Parathyroid adenoma (tissue), 2 donors: Measurements from ENCODE around the gene FAM219B.
"Not testable (repeated sequence)": the region's sequence is repeated elsewhere in the genome, so short reads cannot be mapped to it uniquely, and the experiment has no call there.

ENCODE experiments used
- H2AFZ ChIP-seq: fragments of 300-600 bp; sonication (generic); one replicate; pipeline ENCODE4 v1.7.0; 2017; ENCODE audit warnings: antibody characterized with exemption, mild to moderate bottlenecking
- H3K27ac ChIP-seq: fragments of 300-600 bp; sonication (generic); one replicate; pipeline ENCODE4 v1.7.0; 2017
- H3K27me3 ChIP-seq: fragments of 300-600 bp; sonication (generic); one replicate; pipeline ENCODE4 v1.7.0; 2017; ENCODE audit warnings: low read length; ENCODE audit not compliant: control insufficient read depth, insufficient read depth
- H3K36me3 ChIP-seq: fragments of 300-600 bp; sonication (generic); one replicate; pipeline ENCODE4 v1.7.0; 2017; ENCODE audit warnings: low read length; ENCODE audit not compliant: control insufficient read depth, insufficient read depth
- H3K4me1 ChIP-seq: fragments of 300-600 bp; sonication (generic); one replicate; pipeline ENCODE4 v1.7.0; 2017; ENCODE audit warnings: control low read depth
- H3K4me2 ChIP-seq: fragments of 300-600 bp; sonication (generic); one replicate; pipeline ENCODE4 v1.7.0; 2017; ENCODE audit warnings: low read length
- H3K4me3 ChIP-seq: fragments of 300-600 bp; sonication (generic); one replicate; pipeline ENCODE4 v1.7.0; 2017; ENCODE audit warnings: low read depth, low read length
- H3K79me2 ChIP-seq: fragments of 300-600 bp; sonication (generic); one replicate; pipeline ENCODE4 v1.7.0; 2017; ENCODE audit warnings: control low read depth
- H3K9ac ChIP-seq: fragments of 300-600 bp; sonication (generic); one replicate; pipeline ENCODE4 v1.7.0; 2017; ENCODE audit warnings: mild to moderate bottlenecking
- H3K9me3 ChIP-seq: fragments of 300-600 bp; sonication (generic); one replicate; pipeline ENCODE4 v1.7.0; 2017; ENCODE audit warnings: low read length; ENCODE audit not compliant: control insufficient read depth
- TF ChIP-seq, protein P1 (sequence below): fragments of 300-600 bp; sonication (generic); IDR thresholded peaks from one replicate; pipeline ENCODE4 v1.7.0; 2017; ENCODE audit warnings: antibody characterized with exemption, mild to moderate bottlenecking
- donor health status: primary hyperparathyroidism.

FAM219B gene

DNA sequence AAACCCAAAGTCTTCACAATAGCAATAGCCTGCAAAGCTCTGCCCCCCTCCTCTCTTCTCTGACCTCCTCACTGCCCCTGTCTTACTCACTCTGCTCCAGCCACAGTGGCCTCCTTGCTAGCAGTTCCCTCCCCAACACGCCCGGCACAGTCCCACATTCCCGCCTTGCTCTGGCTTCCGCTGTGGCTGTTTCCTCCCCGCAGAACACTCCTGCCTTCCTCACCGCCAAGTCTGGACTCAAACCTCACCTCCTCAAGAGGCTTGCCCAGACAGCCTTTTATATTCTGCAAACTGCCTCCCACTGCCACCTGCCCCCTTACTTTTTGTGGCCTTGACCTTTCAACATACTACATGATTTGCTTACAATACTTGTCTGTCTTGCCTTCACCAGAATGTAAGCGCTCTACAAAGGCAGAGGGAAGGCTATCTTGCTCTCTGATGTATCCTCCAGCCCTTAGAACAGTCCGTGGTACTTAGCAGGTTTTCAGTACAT lies 17.2 kb downstream of the FAM219B start:
- H3K4me1 ChIP-seq, result no peaks in the 10 kb centered on the region
- H3K9ac ChIP-seq, result no peak overlapping the region
- no peaks in the 10 kb centered on the region for H3K79me2 ChIP-seq
- H3K4me3 ChIP-seq, result peak overlapping the region; percentile 78
- H3K27ac ChIP-seq, result peak overlapping the region; percentile 54
- H3K4me2 ChIP-seq, result peak overlapping the region; percentile 85
- no peaks in the 10 kb centered on the region for H3K36me3 ChIP-seq
- H2AFZ ChIP-seq, result peak overlapping the region; percentile 90
- no peaks in the 10 kb centered on the region for H3K9me3 ChIP-seq
- TF ChIP-seq, protein P1, sequence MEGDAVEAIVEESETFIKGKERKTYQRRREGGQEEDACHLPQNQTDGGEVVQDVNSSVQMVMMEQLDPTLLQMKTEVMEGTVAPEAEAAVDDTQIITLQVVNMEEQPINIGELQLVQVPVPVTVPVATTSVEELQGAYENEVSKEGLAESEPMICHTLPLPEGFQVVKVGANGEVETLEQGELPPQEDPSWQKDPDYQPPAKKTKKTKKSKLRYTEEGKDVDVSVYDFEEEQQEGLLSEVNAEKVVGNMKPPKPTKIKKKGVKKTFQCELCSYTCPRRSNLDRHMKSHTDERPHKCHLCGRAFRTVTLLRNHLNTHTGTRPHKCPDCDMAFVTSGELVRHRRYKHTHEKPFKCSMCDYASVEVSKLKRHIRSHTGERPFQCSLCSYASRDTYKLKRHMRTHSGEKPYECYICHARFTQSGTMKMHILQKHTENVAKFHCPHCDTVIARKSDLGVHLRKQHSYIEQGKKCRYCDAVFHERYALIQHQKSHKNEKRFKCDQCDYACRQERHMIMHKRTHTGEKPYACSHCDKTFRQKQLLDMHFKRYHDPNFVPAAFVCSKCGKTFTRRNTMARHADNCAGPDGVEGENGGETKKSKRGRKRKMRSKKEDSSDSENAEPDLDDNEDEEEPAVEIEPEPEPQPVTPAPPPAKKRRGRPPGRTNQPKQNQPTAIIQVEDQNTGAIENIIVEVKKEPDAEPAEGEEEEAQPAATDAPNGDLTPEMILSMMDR, result peak; percentile 14
- no peaks in the 10 kb centered on the region for H3K27me3 ChIP-seq

DNA sequence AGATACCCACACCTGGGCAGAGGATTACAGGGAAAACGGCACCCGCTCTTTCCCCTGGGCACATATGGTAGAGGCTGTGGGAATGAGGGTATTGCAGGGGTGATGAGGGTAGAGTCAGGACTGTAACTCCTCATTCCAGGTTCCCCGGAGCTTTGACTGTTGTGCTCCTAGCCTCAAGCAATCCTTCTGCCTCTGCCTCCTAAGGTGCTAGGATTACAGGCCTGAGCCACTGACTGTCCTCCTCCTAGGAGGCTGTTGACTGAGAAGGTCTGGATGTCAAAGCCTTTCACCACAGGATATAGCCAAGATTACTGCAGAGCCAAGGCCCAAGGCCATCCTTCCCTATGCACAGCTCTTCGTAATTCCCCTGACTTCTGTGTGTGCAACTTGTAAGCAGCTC lies 17.9 kb downstream of the FAM219B start:
- Histone ChIP-seq H3K27ac (no peak overlapping the region), H3K79me2 (no peaks in the 10 kb centered on the region), H3K9ac (no peak overlapping the region), H3K9me3 (no peaks in the 10 kb centered on the region), H2AFZ (peak overlapping the region; percentile 90), H3K4me3 (no peak overlapping the region), H3K4me2 (no peak overlapping the region), H3K27me3 (no peaks in the 10 kb centered on the region), H3K36me3 (no peaks in the 10 kb centered on the region), H3K4me1 (no peaks in the 10 kb centered on the region)
- TF ChIP-seq, protein P1, result no peak

DNA sequence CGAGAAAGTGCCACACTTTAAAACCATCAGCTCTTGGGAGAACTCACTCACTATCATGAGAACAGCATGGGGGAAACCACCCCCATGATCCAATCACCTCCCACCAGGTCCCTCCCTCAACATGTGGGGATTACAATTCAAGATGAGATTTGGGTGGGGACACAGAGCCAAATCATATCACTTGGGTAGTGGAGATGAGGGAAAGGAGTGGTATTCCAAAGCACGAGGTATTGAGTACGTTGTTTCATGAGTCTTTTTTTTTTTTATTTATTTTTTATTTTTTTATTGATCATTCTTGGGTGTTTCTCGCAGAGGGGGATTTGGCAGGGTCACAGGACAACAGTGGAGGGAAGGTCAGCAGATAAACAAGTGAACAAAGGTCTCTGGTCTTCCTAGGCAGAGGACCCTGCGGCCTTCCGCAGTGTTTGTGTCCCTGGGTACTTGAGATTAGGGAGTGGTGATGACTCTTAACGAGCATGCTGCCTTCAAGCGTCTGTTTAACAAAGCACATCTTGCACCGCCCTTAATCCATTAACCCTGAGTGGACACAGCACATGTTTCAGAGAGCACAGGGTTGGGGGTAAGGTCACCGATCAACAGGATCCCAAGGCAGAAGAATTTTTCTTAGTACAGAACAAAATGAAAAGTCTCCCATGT lies 19.0 kb downstream of the FAM219B start:
- not testable (repeated sequence) for H3K4me1 ChIP-seq, H3K4me3 ChIP-seq, H3K9ac ChIP-seq, H3K27me3 ChIP-seq, H3K36me3 ChIP-seq, H3K9me3 ChIP-seq, H2AFZ ChIP-seq, H3K79me2 ChIP-seq, H3K4me2 ChIP-seq, H3K27ac ChIP-seq

DNA sequence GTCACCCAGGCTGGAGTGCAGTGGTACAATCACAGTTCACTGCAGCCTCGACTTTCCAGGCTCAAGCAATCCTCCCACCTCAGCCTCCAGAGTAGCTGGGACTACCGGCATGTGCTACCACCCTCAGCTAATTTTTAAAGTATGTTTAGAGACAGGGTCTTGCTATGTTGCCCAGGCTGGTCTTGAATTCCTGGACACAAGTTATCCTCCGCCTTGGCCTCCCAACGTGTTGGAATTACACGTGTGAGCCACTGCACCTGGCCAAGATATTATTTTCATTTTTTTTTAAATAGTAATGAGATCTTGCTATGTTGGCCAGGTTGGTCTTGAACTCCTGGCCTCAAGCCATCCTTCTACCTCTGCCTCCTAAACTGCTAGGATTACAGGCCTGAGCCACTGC lies 21.2 kb downstream of the FAM219B start:
- no peak overlapping the region for H3K27ac ChIP-seq
- TF ChIP-seq, protein P1, result no peak
- H2AFZ ChIP-seq, result no peak overlapping the region
- no peaks in the 10 kb centered on the region for H3K79me2 ChIP-seq
- H3K4me1 ChIP-seq, result no peaks in the 10 kb centered on the region
- H3K27me3 ChIP-seq, result no peaks in the 10 kb centered on the region
- H3K9me3 ChIP-seq, result no peaks in the 10 kb centered on the region
- no peak overlapping the region for H3K4me3 ChIP-seq
- no peaks in the 10 kb centered on the region for H3K36me3 ChIP-seq
- H3K4me2 ChIP-seq, result no peak overlapping the region
- H3K9ac ChIP-seq, result no peak overlapping the region

DNA sequence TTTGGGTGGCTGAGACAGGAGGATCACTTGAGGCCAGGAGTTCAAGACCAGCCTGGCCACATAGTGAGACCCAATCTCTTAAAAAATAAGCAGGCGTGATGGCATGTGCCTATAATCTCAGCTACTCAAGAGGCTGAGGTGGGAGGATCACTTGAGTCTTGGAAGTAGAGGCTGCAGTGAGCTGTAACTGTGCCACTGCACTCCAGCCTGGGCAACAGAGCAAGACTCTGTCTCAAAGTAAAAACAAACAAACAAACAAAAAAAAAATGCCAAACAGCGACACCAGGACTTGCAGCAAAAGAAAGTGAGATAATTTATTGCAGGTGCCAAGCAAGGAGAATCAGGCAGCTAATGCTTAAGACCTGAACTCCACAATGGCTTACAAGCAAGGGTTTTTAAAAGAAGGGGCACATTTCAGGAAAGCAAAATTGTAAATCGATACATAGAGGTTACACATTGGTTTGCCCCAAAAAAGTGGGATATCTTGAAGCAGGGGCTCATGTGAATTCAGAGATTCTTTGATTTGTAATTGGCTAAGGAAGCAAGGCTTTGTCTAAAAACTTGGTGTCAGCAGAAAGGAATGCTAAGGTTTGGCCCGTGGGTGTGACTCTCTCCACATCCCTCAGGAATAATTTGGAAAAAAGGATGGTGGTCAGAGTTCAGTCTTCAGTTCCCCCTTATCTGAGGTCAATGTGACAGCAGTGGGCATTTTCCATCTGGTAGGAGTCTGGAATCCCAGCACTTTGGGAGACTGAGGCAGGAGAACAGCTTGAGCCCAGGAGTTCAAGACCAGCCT lies 22.0 kb downstream of the FAM219B start:
- no peak overlapping the region for H3K4me2 ChIP-seq
- no peaks in the 10 kb centered on the region for H3K27me3 ChIP-seq
- no peaks in the 10 kb centered on the region for H3K4me1 ChIP-seq
- no peak overlapping the region for H3K27ac ChIP-seq
- TF ChIP-seq, protein P1, result no peak
- H2AFZ ChIP-seq, result no peak overlapping the region
- H3K36me3 ChIP-seq, result no peaks in the 10 kb centered on the region
- no peaks in the 10 kb centered on the region for H3K9me3 ChIP-seq
- H3K4me3 ChIP-seq, result no peak overlapping the region
- no peaks in the 10 kb centered on the region for H3K79me2 ChIP-seq
- H3K9ac ChIP-seq, result no peak overlapping the region
